Stomach smooth muscle (tissue), 2 donors: ENCODE results near the gene IGFLR1.
A peak's percentile ranks its signal among the peaks of the same experiment; 100 is the strongest.

ENCODE experiments used
- H3K27ac ChIP-seq: one replicate; pipeline ENCODE4 v1.7.0; 2013; ENCODE audit warnings: mild to moderate bottlenecking, low read length, inconsistent platforms
- H3K27me3 ChIP-seq, 2 donors: one replicate each; pipeline ENCODE4 v1.7.0; 2013; ENCODE audit warnings: low read length in 2 of 2; ENCODE audit not compliant: insufficient read depth in 2 of 2, control insufficient read depth in 1 of 2
- H3K36me3 ChIP-seq, 2 donors: one replicate each; pipeline ENCODE4 v1.7.0; 2013; ENCODE audit warnings: low read length in 2 of 2; ENCODE audit not compliant: control insufficient read depth in 2 of 2, insufficient read depth in 2 of 2
- H3K4me1 ChIP-seq: one replicate; pipeline ENCODE4 v1.7.0; 2013; ENCODE audit warnings: low read length; ENCODE audit not compliant: control insufficient read depth, insufficient read depth
- H3K4me3 ChIP-seq, 2 donors: one replicate each; pipeline ENCODE4 v1.7.0; 2013; ENCODE audit warnings: low read length in 2 of 2
- H3K9ac ChIP-seq, 2 donors: one replicate each; pipeline ENCODE4 v1.7.0; 2013; ENCODE audit warnings: low read length in 2 of 2, mild to moderate bottlenecking in 1 of 2
- H3K9me3 ChIP-seq, 2 donors: one replicate each; pipeline ENCODE4 v1.7.0; 2013; ENCODE audit warnings: low read length in 2 of 2; ENCODE audit not compliant: control insufficient read depth in 2 of 2
- donor health status: healthy.
- donor health status: Pancreatic carcinoma.

The IGFLR1 gene, protein sequence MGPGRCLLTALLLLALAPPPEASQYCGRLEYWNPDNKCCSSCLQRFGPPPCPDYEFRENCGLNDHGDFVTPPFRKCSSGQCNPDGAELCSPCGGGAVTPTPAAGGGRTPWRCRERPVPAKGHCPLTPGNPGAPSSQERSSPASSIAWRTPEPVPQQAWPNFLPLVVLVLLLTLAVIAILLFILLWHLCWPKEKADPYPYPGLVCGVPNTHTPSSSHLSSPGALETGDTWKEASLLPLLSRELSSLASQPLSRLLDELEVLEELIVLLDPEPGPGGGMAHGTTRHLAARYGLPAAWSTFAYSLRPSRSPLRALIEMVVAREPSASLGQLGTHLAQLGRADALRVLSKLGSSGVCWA

DNA sequence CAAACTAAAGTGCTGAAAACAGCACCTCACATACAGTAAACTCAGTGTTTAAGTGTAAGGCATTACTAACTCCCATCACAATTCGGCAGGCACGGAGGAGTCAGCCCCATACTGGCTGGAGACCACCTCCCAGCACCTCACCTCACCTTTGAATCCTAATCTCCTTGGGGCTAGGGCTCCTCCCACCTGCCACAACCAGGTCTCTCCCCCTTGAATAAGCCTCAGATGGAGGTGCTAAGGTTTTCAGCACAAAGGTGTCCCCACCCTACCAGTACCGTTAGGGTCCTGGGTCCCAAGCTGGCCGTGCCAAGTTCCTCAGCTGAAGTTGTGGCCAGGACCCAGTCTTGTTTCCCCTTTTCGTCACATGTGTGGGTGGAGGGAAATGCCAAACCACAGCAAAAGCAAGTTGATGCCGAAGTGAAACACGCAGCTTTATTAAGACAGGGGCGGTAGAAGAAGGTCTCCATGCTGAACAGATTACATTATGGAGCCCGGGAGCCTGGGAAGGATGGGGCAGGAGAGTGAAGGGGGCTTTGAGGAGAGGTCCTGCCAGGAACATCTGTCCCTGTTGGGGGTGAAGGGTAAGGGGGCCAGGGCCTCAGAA is at the start of gene IGFLR1:
TSS of gene IGFLR1 (minus strand) at position 332 of the 604 bp plus-strand sequence. CDS start 1,272 bp downstream, outside the sequence.
- Histone ChIP-seq H3K36me3 (peaks cover 20 to 23% of the 10 kb centered on the region in 2 donors), H3K9me3 (no peaks in the 10 kb centered on the region), H3K27me3 (no peaks in the 10 kb centered on the region), H3K4me3 (peak within 1 kb of the TSS in 1 of 2 donors; percentile 44), H3K4me1 (peaks cover 40% of the 10 kb centered on the region), H3K27ac (peak within 1 kb of the TSS; percentile 49), H3K9ac (peak within 1 kb of the TSS in 1 of 2 donors; percentile 74)

DNA sequence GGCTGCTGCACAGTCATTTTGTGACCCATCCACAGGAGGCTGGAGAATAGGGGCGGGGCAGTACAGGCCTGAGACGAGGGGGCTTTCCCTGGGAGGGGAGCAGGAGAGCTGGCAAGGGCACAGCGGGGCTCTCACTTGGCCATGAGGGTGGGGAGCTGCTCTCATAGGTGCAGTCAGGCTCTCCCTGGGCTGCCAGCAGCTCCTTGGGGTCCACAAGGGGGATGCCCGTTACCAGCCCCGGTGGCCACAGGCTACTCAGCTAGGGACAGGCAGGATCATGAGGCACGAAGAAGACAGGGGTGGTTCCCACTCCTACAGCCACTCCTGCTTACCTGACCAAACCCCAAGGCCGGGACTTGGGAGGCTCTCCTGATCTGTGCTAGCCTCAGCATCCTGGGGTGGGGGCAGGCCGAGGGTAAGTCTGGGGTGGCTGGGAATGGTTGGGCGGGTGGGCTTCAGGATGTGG is 49.6 kb upstream of the IGFLR1 start:
- H3K27me3 ChIP-seq, result peaks cover 6% of the 10 kb centered on the region in 2 donors
- H3K36me3 ChIP-seq, result no peaks in the 10 kb centered on the region
- H3K9ac ChIP-seq, result no peak overlapping the region
- no peak overlapping the region for H3K4me3 ChIP-seq
- no peaks in the 10 kb centered on the region for H3K4me1 ChIP-seq
- no peaks in the 10 kb centered on the region for H3K9me3 ChIP-seq
- no peak overlapping the region for H3K27ac ChIP-seq

DNA sequence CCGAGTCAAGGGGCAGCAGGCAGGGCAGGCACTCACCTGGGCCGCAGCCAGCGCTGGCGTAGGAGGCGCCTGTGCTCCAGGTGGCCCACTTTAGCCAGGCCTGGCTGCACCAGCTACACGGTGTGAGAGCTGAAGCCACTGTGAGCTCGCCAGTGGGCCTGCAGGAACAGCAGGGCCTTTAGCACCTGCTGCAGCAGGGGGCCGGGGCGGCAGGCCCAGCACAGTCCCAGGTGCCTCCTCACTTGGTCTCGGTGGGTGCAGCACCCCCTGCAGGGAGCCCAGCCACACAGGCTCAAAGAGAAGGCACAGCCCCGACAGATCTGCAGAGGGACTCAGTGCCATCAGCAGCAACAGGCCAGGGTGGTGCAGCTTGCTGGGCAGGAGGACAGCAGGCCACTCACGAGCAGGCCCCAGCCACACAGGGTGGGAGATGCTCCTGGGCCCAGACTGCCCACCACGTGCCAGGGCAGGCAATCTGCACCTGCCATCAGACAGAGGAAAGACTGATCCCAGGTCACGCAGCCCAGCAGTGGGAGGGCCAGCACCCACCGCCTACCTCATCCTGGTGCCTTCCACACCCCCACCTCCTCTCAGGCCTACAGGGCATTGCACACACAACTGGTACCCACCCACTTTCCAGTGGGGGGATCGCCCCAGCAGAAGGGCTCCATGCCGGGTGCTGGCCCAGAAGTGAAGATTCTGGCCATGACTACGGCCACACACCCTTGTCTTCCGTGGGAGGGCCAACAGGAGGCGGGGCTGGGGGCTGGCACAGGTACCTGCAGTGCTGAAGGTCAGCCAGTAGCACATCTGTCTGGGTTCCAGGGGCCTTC is 48.9 kb upstream of the IGFLR1 start:
- H3K36me3 ChIP-seq, result no peaks in the 10 kb centered on the region
- H3K27me3 ChIP-seq, result peaks cover 0 to 2% of the 10 kb centered on the region in 2 donors
- H3K27ac ChIP-seq, result no peak overlapping the region
- H3K9me3 ChIP-seq, result no peaks in the 10 kb centered on the region
- no peaks in the 10 kb centered on the region for H3K4me1 ChIP-seq
- H3K4me3 ChIP-seq, result no peak overlapping the region
- no peak overlapping the region for H3K9ac ChIP-seq

DNA sequence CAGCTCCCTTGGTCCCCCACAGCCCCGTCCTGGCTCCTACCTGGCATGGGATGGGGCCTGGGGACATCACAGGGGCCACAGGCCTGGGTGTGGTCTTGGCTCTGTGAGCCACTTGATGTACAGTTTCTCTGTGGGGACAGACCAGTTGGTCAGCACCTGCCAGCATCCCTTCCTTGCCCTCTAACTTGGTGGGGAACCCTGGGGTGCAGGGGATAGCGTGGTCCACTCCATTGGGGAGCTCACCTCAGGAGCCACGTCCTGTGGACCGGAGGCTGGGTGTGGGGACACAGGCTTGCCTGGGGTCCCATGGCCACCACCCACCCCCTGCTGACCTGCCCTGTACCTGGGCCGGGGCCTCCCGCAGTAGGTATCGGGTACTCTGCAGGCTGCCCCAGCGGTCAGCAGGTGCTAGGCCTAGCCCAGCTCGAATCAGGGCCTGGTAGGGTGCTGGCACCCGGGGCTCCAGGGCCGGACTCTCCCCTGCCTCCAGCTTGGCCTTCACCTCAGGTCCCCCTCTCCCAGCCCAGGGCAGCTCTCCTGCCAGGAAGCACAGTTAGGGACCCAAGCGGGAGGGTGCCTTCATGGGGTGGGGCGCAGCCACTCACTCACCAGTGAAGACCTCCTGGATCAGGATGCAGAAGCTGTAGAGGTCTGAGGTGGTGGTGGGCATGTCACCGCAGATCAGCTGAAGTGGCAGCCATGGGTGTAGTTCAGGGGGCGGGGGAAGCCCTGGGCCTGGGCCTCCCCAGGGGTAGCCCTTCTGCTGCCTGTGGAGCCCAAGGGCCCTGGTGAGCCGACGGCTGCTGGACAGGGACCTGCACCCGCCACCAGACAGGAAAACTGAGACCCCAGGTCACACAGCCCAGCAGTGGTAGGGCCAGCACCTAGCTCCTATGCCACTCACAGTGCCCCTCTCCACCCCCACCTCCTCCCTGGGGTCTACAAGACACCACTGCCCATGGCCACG is 48.0 kb upstream of the IGFLR1 start:
- no peaks in the 10 kb centered on the region for H3K4me1 ChIP-seq
- H3K27ac ChIP-seq, result no peak overlapping the region
- no peaks in the 10 kb centered on the region for H3K36me3 ChIP-seq
- peaks cover 0 to 2% of the 10 kb centered on the region in 2 donors for H3K27me3 ChIP-seq
- H3K9ac ChIP-seq, result no peak overlapping the region
- no peak overlapping the region for H3K4me3 ChIP-seq
- H3K9me3 ChIP-seq, result no peaks in the 10 kb centered on the region

DNA sequence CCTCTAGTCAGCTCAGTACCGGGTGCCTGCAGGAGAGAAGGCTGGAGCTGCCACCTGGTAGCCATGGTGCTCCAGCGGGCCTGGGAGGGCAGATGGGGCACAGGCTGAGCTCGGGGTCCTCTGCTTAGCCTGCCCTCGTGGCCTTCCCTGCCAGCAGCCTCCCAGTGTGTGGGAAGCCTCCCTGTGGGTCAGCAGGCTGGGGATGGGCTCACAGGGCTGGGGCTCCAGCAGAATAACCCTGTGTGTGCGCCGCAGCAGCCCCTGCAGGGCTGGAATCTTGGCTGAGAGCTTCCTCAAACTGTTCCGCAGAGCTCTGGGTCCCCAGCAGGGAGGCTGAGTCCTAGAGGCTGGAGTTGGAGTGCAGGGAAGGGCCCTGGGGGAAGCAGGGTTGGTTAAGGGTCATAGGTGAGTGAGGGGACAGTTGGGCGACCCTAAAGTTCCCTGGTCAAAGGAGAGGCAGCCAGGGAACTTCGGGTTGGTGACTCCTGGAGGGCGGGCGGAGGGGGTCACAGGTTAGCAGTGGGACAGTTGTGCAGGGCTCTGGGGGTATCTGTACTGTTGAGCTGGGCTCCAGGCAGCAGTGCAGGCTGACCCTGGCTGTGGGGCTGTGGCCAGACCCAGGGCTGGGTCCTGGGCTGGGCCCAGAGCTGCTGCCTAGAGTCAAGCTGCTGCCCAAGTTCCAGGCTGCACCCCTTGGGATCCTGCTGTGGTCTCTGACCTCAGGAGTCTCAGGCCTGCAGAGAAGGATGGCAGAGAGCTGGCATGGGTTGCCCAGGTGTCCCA is 47.1 kb upstream of the IGFLR1 start:
- peaks cover 0 to 2% of the 10 kb centered on the region in 2 donors for H3K27me3 ChIP-seq
- H3K9me3 ChIP-seq, result no peaks in the 10 kb centered on the region
- H3K4me1 ChIP-seq, result no peaks in the 10 kb centered on the region
- H3K4me3 ChIP-seq, result no peak overlapping the region
- no peaks in the 10 kb centered on the region for H3K36me3 ChIP-seq
- no peak overlapping the region for H3K9ac ChIP-seq
- H3K27ac ChIP-seq, result no peak overlapping the region

DNA sequence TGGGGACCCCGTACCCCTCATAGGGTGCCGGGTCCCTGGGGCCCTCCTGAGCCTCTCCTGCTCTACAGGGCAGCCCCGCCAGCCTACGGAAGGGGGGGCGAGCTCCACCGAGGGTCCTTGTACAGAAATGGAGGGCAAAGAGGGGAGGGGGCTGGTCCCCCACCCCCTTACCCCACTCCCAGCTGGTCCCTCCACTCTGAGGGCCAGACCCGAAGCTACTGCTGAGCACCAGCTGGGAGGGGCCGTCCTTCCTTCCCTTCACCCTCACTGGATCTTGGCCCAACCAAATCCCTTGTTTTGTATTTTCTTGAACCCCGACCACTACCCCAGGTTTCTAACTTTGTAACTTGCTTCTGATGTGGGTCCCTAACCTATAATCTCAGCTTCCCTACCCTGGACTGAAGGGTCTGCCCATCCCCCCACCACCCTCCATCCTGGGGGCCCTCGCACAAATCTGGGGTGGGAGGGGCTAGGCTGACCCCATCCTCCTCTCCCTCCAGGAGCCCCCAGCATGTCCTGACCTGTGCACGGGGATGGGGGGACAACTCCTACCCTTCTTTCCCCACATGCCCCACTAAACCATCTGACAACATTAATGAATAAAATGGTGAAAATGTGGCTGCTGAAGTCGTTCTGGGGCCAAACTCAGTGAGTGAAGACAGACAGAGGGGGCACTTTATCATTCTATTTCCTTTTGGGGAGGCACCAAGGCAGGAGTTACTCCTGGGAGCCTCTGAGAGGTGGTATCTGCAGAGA is 46.1 kb upstream of the IGFLR1 start:
- H3K36me3 ChIP-seq, result no peaks in the 10 kb centered on the region
- H3K4me1 ChIP-seq, result no peaks in the 10 kb centered on the region
- peaks cover 0 to 2% of the 10 kb centered on the region in 2 donors for H3K27me3 ChIP-seq
- no peak overlapping the region for H3K9ac ChIP-seq
- no peaks in the 10 kb centered on the region for H3K9me3 ChIP-seq
- no peak overlapping the region for H3K4me3 ChIP-seq
- H3K27ac ChIP-seq, result no peak overlapping the region

DNA sequence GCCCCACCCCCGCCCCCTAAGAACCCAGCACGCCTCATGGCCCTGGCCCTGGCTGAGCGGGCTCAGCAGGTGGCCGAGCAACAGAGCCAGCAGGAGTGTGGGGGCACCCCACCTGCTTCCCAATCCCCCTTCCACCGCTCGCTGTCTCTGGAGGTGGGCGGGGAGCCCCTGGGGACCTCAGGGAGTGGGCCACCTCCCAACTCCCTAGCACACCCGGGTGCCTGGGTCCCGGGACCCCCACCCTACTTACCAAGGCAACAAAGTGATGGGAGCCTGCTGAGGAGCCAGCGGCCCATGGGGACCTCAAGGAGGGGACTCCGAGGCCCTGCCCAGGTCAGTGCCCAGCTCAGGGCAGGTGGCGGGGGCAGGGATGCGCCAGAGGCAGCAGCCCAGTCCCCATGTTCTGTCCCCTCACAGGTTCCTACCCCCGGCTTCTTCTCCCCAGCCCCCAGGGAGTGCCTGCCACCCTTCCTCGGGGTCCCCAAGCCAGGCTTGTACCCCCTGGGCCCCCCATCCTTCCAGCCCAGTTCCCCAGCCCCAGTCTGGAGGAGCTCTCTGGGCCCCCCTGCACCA is 45.1 kb upstream of the IGFLR1 start:
- Histone ChIP-seq H3K9me3 (no peaks in the 10 kb centered on the region), H3K4me1 (no peaks in the 10 kb centered on the region), H3K27ac (no peak overlapping the region), H3K36me3 (peaks cover 0 to 8% of the 10 kb centered on the region in 2 donors), H3K27me3 (no peaks in the 10 kb centered on the region), H3K4me3 (no peak overlapping the region), H3K9ac (no peak overlapping the region)

DNA sequence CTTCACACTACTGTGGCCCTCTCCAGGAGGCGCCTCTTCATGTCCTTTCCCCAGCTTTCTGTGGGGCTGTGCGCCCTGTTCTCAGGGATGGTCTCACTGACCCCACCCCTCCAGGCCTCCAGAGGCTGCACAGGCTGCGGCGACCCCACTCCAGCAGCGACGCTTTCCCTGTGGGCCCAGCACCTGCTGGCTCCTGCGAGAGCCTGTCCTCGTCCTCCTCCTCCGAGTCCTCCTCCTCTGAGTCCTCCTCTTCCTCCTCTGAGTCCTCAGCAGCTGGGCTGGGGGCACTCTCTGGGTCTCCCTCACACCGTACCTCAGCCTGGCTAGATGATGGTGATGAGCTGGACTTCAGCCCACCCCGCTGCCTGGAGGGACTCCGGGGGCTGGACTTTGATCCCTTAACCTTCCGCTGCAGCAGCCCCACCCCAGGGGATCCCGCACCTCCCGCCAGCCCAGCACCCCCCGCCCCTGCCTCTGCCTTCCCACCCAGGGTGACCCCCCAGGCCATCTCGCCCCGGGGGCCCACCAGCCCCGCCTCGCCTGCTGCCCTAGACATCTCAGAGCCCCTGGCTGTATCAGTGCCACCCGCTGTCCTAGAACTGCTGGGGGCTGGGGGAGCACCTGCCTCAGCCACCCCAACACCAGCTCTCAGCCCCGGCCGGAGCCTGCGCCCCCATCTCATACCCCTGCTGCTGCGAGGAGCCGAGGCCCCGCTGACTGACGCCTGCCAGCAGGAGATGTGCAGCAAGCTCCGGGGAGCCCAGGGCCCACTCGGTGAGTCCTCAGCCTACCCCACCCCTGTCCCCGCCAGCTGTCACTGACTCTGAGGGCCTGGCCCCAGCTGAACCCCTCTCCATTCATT is 44.3 kb upstream of the IGFLR1 start:
- H3K36me3 ChIP-seq, result peaks cover 0 to 12% of the 10 kb centered on the region in 2 donors
- H3K9ac ChIP-seq, result no peak overlapping the region
- H3K27ac ChIP-seq, result no peak overlapping the region
- H3K4me3 ChIP-seq, result no peak overlapping the region
- H3K27me3 ChIP-seq, result no peaks in the 10 kb centered on the region
- H3K4me1 ChIP-seq, result no peaks in the 10 kb centered on the region
- H3K9me3 ChIP-seq, result no peaks in the 10 kb centered on the region
